ENCODE data around the gene FJX1.

DNA sequence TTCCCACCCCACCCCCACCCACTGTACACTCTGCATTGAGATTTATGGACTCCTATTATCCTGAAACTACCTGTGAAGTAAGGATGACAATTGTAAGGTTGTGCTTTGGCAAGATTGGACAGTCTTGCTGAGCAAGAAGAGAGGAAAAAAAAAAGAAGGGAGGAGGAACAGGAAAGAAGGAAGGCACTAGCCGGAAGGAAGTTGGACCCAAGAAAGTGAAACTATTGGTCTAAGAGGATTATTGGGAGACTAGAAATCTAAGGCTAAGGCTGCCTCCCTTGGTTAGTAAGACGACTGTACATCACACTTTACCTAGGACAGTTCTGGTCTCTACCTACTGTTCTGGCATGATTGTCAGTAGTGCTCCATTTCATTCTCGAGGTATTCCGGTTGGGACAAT lies 32.2 kb downstream of the FJX1 start:
- TF ChIP-seq, protein P1, sequence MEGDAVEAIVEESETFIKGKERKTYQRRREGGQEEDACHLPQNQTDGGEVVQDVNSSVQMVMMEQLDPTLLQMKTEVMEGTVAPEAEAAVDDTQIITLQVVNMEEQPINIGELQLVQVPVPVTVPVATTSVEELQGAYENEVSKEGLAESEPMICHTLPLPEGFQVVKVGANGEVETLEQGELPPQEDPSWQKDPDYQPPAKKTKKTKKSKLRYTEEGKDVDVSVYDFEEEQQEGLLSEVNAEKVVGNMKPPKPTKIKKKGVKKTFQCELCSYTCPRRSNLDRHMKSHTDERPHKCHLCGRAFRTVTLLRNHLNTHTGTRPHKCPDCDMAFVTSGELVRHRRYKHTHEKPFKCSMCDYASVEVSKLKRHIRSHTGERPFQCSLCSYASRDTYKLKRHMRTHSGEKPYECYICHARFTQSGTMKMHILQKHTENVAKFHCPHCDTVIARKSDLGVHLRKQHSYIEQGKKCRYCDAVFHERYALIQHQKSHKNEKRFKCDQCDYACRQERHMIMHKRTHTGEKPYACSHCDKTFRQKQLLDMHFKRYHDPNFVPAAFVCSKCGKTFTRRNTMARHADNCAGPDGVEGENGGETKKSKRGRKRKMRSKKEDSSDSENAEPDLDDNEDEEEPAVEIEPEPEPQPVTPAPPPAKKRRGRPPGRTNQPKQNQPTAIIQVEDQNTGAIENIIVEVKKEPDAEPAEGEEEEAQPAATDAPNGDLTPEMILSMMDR (IDR thresholded peaks at IDR 0.05), result no peak
- TF ChIP-seq POLR2A (IDR thresholded peaks at IDR 0.05), result no peak
- no peak for TF ChIP-seq EP300 (IDR thresholded peaks at IDR 0.05)

All from ovary (tissue), 3 donors.